ENCODE measurements around the gene PEPD. TPM values are rescaled to one million over a fixed set of nuclear protein-coding genes. Genes with fewer than 3 reads are reported as not detected.

Gene PEPD
- total and polyA plus RNA-seq, 10 of the 15 experiments (the other 5 are each of a cell fraction or from before 2014, with no cell fraction given), result 1.4 to 52.0 (median 20.2) TPM

DNA sequence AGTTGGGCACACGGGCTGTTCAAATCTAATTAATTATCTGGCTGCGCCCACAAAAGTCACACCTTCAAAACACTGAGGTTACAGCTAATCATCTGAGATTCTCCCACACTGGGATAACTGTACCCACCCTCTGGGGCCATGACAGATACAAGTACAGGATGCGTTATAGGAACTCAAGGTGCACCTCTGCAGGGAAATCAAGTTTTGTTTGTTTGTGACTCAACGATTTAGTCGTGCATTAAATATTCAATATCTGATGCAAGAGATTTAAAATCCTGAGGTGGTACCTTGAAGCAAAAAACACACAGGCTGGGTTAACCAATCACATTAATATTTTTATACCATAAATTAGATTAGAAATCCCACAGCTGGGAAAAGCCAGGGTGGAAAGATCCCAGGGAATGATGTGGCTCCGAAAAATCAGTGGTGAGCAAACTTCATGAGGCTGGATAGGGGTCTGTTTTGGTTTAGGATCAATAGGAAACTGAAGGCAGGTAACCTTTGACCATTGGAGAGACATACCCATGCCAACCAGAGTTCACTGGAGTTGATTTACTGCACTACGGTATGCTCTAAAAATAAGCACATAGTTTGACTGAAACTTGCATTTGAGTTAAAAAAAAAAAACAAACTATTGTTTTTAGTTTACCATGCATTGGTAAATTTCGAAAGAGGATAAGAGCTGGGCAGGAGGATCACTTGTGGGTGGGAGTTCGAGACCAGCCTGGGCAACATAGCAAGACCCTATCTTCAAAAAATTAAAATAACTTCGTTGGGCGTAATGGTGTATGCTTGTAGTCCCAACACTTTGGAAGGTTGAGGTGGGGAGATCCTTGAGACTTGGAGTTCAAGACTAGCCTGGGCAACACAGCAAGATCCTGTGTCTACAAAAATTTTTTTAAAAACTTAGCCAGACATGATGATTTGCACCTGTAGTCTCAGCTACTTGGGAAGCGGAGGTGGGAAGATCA is 172.0 kb downstream of the PEPD start:
- intact Hi-C loops (cut with micrococcal nuclease; ENCODE audit: unreplicated experiment) (no loop called here), in situ Hi-C loops (cut with MboI) (no loop called here)
- TF ChIP-seq ZSCAN29 (IDR thresholded peaks at IDR 0.05) (no peak), SREBF2 (IDR thresholded peaks at IDR 0.05; ENCODE audit: low read length) (no peak)
- no peak overlapping the region for H3K4me2 ChIP-seq (ENCODE audit: control insufficient read depth, insufficient read depth)
- FAIRE-seq (no peak), ATAC-seq (no peak), DNase-seq (ENCODE audit: low read depth, low spot score) (no peak)
- H2AFZ ChIP-seq (ENCODE audit: control insufficient read depth, low read depth, low read length), result no peak overlapping the region
- H3K9me3 ChIP-seq (replicated peaks; ENCODE audit: control insufficient read depth, insufficient read depth, low read length), result no peaks in the 10 kb centered on the region
- no TSS peak for BruUV-seq (replicated peaks)
- no peak overlapping the region for H3K9ac ChIP-seq (ENCODE audit: control insufficient read depth, insufficient read depth, low read length)
- ChIA-PET SMC1A (ENCODE audit: uncharacterized antibody, unreplicated experiment) (interaction anchor here (1.0 kb wide), 1 partner anchor 32 kb away, joined by 5 read pairs; no protein-coding TSS in a partner anchor), POLR2A (no interaction called here), RAD21 (ENCODE audit: unreplicated experiment) (no interaction called here), CTCF (no interaction called here)
- no peaks in the 10 kb centered on the region for H3K79me2 ChIP-seq (ENCODE audit: control insufficient read depth, insufficient read depth, low read length)
- 65% methylated on average over 12 of the region's 12 CpGs for WGBS (ENCODE audit: insufficient coverage, insufficient replicate concordance, low lambda C conversion rate, missing lambda C conversion rate)
- no peaks in the 10 kb centered on the region for H4K20me1 ChIP-seq (ENCODE audit: control insufficient read depth, insufficient read depth)
- no peaks in the 10 kb centered on the region for H3K4me1 ChIP-seq (ENCODE audit: control insufficient read depth, insufficient read depth, low read length)
- H3K27ac ChIP-seq (ENCODE audit: control insufficient read depth, insufficient read depth), result no peak overlapping the region
- no peaks in the 10 kb centered on the region for H3K36me3 ChIP-seq (ENCODE audit: control insufficient read depth in 2 of 2, insufficient read depth in 2 of 2, low read length in 1 of 2)
- H3K27me3 ChIP-seq (replicated peaks in 1 of 2; ENCODE audit: control insufficient read depth in 2 of 2, insufficient read depth in 2 of 2, low read length in 1 of 2), result no peaks in the 10 kb centered on the region
- no peak overlapping the region for H3K4me3 ChIP-seq

DNA sequence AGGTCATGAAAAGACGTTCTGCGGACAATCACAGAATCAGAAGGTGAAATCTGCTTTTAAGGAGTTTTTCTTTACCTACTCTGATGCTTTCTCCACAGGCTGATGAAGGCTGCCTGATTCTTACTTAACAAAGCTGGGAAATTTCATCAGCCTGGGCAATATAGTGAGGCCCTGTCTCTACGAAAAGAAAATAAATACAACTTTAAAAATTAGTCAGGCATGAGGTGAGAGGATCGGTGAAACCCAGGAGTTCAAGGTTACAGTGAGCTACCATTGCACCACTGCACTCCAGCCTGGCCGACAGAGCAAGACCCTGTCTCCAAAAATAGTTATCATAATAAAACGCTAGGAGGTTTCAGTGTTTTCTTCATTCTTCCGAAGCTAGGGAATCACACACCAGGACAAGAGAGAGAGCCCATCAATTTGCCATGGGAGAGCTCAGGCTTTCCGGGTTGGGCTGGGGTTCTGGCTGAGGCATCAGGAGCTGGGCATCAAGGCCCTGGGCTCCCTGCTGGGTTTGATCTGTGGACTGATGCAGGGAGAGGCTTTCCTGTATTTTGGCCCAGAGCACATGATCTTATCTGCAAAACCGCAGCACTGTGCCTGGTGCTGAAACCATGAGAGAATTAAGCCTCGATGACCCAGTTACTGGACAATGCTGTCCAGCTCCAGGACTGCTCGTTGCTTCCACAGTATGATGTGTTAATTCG is 173.1 kb downstream of the PEPD start:
- no peak for ATAC-seq
- no peak for FAIRE-seq
- Histone ChIP-seq H3K27ac (ENCODE audit: control insufficient read depth, insufficient read depth) (no peak overlapping the region), H3K4me2 (ENCODE audit: control insufficient read depth, insufficient read depth) (no peak overlapping the region), H3K79me2 (ENCODE audit: control insufficient read depth, insufficient read depth, low read length) (no peaks in the 10 kb centered on the region), H3K4me3 (no peak overlapping the region), H3K9ac (ENCODE audit: control insufficient read depth, insufficient read depth, low read length) (no peak overlapping the region), H3K9me3 (replicated peaks; ENCODE audit: control insufficient read depth, insufficient read depth, low read length) (no peaks in the 10 kb centered on the region), H3K36me3 (ENCODE audit: control insufficient read depth in 2 of 2, insufficient read depth in 2 of 2, low read length in 1 of 2) (no peaks in the 10 kb centered on the region), H3K27me3 (replicated peaks in 1 of 2; ENCODE audit: control insufficient read depth in 2 of 2, insufficient read depth in 2 of 2, low read length in 1 of 2) (no peaks in the 10 kb centered on the region), H4K20me1 (ENCODE audit: control insufficient read depth, insufficient read depth) (no peaks in the 10 kb centered on the region), H2AFZ (ENCODE audit: control insufficient read depth, low read depth, low read length) (no peak overlapping the region), H3K4me1 (ENCODE audit: control insufficient read depth, insufficient read depth, low read length) (no peaks in the 10 kb centered on the region)
- intact Hi-C loops (cut with micrococcal nuclease; ENCODE audit: unreplicated experiment) (no loop called here), in situ Hi-C loops (cut with MboI) (no loop called here)
- ChIA-PET CTCF (interaction anchor here (0.8 kb wide), 1 partner anchor 28 kb away, joined by 3 read pairs; no protein-coding TSS in a partner anchor), SMC1A (ENCODE audit: uncharacterized antibody, unreplicated experiment) (no interaction called here), RAD21 (ENCODE audit: unreplicated experiment) (no interaction called here), POLR2A (no interaction called here)
- no TSS peak for BruUV-seq (replicated peaks)
- DNase-seq (ENCODE audit: low read depth, low spot score), result no peak
- 39% methylated on average over 12 of the region's 12 CpGs for WGBS (ENCODE audit: insufficient coverage, insufficient replicate concordance, low lambda C conversion rate, missing lambda C conversion rate)
- TF ChIP-seq HDAC6 (IDR thresholded peaks at IDR 0.05; ENCODE audit: unreplicated experiment), result no peak
- TF ChIP-seq POLR2A (IDR thresholded peaks at IDR 0.05; ENCODE audit: low read depth, low read length), result no peak
- no peak for TF ChIP-seq BRCA1 (IDR thresholded peaks at IDR 0.05; ENCODE audit: low read depth, low read length)
- TF ChIP-seq CEBPB (IDR thresholded peaks at IDR 0.05; ENCODE audit: borderline replicate concordance in 1 of 2, low read depth in 2 of 2, low read length in 2 of 2), result no peak
- TF ChIP-seq RUNX3 (IDR thresholded peaks at IDR 0.05; ENCODE audit: low read length), result no peak
- no peak for TF ChIP-seq RBBP5 (conservative IDR thresholded peaks at IDR 0.05)
- TF ChIP-seq, protein P1, sequence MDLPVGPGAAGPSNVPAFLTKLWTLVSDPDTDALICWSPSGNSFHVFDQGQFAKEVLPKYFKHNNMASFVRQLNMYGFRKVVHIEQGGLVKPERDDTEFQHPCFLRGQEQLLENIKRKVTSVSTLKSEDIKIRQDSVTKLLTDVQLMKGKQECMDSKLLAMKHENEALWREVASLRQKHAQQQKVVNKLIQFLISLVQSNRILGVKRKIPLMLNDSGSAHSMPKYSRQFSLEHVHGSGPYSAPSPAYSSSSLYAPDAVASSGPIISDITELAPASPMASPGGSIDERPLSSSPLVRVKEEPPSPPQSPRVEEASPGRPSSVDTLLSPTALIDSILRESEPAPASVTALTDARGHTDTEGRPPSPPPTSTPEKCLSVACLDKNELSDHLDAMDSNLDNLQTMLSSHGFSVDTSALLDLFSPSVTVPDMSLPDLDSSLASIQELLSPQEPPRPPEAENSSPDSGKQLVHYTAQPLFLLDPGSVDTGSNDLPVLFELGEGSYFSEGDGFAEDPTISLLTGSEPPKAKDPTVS (IDR thresholded peaks at IDR 0.05; ENCODE audit: low read depth, low read length), result no peak
- TF ChIP-seq, protein P2, sequence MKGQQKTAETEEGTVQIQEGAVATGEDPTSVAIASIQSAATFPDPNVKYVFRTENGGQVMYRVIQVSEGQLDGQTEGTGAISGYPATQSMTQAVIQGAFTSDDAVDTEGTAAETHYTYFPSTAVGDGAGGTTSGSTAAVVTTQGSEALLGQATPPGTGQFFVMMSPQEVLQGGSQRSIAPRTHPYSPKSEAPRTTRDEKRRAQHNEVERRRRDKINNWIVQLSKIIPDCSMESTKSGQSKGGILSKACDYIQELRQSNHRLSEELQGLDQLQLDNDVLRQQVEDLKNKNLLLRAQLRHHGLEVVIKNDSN (IDR thresholded peaks at IDR 0.05; ENCODE audit: borderline replicate concordance, extremely low read length, insufficient read depth, low read depth, low read length), result no peak
- TF ChIP-seq PAX8 (IDR thresholded peaks at IDR 0.05), result no peak
- TF ChIP-seq NFXL1 (IDR thresholded peaks at IDR 0.05; ENCODE audit: borderline replicate concordance), result no peak
